ENCODE data around the gene AATK. TPM values are rescaled to one million over a fixed set of nuclear protein-coding genes. Genes with fewer than 3 reads are reported as not detected.

The AATK gene
- total and polyA plus RNA-seq, 9 of the 15 experiments (the other 6 are each of a cell fraction or from before 2014, with no cell fraction given): 0.11 to 0.55 (median 0.38) TPM; not detected in 5

DNA sequence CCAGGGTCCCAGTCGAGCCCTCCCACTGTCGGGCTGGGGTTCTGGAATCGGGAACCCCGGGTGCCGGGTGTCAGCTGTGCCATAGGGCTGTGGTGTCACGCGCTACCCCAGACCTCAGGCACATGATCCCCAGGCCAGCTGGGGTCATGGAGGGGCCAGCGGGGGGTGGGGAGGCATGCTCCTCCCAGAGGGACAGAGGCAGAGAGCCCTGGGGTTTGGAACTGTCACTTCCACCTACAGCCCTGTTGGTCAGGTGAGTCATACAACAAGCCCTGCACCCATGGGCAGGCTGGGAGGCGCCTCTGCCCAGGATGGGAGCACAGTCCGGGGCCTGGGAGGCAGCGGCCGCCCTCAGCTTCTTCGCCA lies 68.1 kb downstream of the AATK start (continued):
- TF ChIP-seq ZNF740 (CRISPR knock-in tag; IDR thresholded peaks at IDR 0.05): no peak
- peak in 1 of 2 experiments; percentile 38; a peak in 1 of 4 replicates for TF ChIP-seq ZNF740 (tag; IDR thresholded peaks at IDR 0.05)
- TF ChIP-seq SMAD4 (CRISPR knock-in tag; conservative IDR thresholded peaks at IDR 0.05): no peak
- no peak for TF ChIP-seq KAT8 (IDR thresholded peaks at IDR 0.05; ENCODE audit: low read depth)
- TF ChIP-seq DIDO1 (tag; IDR thresholded peaks at IDR 0.05; ENCODE audit: low read depth): no peak
- no peak for TF ChIP-seq ZNF3 (CRISPR knock-in tag; IDR thresholded peaks at IDR 0.05)
- no peak for TF ChIP-seq ZBTB17 (CRISPR knock-in tag; IDR thresholded peaks at IDR 0.05)
- TF ChIP-seq MEF2A (IDR thresholded peaks at IDR 0.05; ENCODE audit: control insufficient read depth, low read depth, low read length): no peak
- TF ChIP-seq HMGN3 (IDR thresholded peaks at IDR 0.05; ENCODE audit: borderline replicate concordance, extremely low read depth, insufficient read length, low read depth, low read length): no peak
- TF ChIP-seq TCF7L2 (IDR thresholded peaks at IDR 0.05; ENCODE audit: low read depth, low read length): no peak
- no peak for TF ChIP-seq SFPQ (IDR thresholded peaks at IDR 0.05; ENCODE audit: low read depth, low read length)
- TF ChIP-seq, protein P1, sequence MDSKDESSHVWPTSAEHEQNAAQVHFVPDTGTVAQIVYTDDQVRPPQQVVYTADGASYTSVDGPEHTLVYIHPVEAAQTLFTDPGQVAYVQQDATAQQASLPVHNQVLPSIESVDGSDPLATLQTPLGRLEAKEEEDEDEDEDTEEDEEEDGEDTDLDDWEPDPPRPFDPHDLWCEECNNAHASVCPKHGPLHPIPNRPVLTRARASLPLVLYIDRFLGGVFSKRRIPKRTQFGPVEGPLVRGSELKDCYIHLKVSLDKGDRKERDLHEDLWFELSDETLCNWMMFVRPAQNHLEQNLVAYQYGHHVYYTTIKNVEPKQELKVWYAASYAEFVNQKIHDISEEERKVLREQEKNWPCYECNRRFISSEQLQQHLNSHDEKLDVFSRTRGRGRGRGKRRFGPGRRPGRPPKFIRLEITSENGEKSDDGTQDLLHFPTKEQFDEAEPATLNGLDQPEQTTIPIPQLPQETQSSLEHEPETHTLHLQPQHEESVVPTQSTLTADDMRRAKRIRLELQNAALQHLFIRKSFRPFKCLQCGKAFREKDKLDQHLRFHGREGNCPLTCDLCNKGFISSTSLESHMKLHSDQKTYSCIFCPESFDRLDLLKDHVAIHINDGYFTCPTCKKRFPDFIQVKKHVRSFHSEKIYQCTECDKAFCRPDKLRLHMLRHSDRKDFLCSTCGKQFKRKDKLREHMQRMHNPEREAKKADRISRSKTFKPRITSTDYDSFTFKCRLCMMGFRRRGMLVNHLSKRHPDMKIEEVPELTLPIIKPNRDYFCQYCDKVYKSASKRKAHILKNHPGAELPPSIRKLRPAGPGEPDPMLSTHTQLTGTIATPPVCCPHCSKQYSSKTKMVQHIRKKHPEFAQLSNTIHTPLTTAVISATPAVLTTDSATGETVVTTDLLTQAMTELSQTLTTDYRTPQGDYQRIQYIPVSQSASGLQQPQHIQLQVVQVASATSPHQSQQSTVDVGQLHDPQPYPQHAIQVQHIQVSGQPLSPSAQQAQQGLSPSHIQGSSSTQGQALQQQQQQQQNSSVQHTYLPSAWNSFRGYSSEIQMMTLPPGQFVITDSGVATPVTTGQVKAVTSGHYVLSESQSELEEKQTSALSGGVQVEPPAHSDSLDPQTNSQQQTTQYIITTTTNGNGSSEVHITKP (IDR thresholded peaks at IDR 0.05; ENCODE audit: partially characterized antibody): no peak
- TF ChIP-seq MAFG (tag; conservative IDR thresholded peaks at IDR 0.05): no peak
- TF ChIP-seq KDM1A (IDR thresholded peaks at IDR 0.05): no peak
- peak; percentile 89 for TF ChIP-seq BHLHE40 (IDR thresholded peaks at IDR 0.05; ENCODE audit: low read length)
- no peak for TF ChIP-seq PTRF (tag; IDR thresholded peaks at IDR 0.05)
- no peak; a peak in 1 of 4 replicates for TF ChIP-seq SIN3A (IDR thresholded peaks at IDR 0.05; ENCODE audit: borderline replicate concordance in 2 of 2, control insufficient read depth in 1 of 2, low read depth in 2 of 2, low read length in 2 of 2)
- peak; percentile 47; the same call in 1 of the 2 replicates for TF ChIP-seq RAD51 (IDR thresholded peaks at IDR 0.05; ENCODE audit: borderline replicate concordance, low read depth)
- TF ChIP-seq ZBTB1 (CRISPR knock-in tag; IDR thresholded peaks at IDR 0.05; ENCODE audit: borderline replicate concordance, low read depth): no peak
- TF ChIP-seq, protein P2, sequence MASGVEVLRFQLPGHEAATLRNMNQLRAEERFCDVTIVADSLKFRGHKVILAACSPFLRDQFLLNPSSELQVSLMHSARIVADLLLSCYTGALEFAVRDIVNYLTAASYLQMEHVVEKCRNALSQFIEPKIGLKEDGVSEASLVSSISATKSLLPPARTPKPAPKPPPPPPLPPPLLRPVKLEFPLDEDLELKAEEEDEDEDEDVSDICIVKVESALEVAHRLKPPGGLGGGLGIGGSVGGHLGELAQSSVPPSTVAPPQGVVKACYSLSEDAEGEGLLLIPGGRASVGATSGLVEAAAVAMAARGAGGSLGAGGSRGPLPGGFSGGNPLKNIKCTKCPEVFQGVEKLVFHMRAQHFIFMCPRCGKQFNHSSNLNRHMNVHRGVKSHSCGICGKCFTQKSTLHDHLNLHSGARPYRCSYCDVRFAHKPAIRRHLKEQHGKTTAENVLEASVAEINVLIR (CRISPR knock-in tag; IDR thresholded peaks at IDR 0.05): no peak
- TF ChIP-seq ATF1 (CRISPR knock-in tag; IDR thresholded peaks at IDR 0.05): no peak
- TF ChIP-seq ATF1 (tag; IDR thresholded peaks at IDR 0.05): peak; percentile 1; the same call in 1 of the 2 replicates
